ENCODE results near the gene DMBX1.
A peak's percentile ranks its signal among the peaks of the same experiment; 100 is the strongest.

DMBX1 gene

GRCh38 chr1:46486432-46487015 is 3.1 kb upstream of the DMBX1 start:
- DNase-seq: no peak
- H3K27me3 ChIP-seq (replicated peaks): peaks cover 89% of the 10 kb centered on the region
- H3K27ac ChIP-seq: no peak overlapping the region
- no peak for TF ChIP-seq CTCF (IDR thresholded peaks at IDR 0.05; ENCODE audit: low read depth, low read length, missing control alignments)
- in situ Hi-C loops (cut with HindIII; ENCODE audit: low pct_ligation_motif_present, low sequenced_read_pairs): no loop called here
- no peak overlapping the region for H3K4me3 ChIP-seq (ENCODE audit: low read depth, low read length)
- no peaks in the 10 kb centered on the region for H3K36me3 ChIP-seq (replicated peaks)

GRCh38 chr1:46487818-46488218 is 1.8 kb upstream of the DMBX1 start:
- peak; percentile 64 for TF ChIP-seq CTCF (IDR thresholded peaks at IDR 0.05; ENCODE audit: low read depth, low read length, missing control alignments)
- H3K4me3 ChIP-seq (ENCODE audit: low read depth, low read length): no peak overlapping the region
- no peak overlapping the region for H3K27ac ChIP-seq
- H3K36me3 ChIP-seq (replicated peaks): no peaks in the 10 kb centered on the region
- no peak for DNase-seq
- in situ Hi-C loops (cut with HindIII; ENCODE audit: low pct_ligation_motif_present, low sequenced_read_pairs): no loop called here
- peaks cover 94% of the 10 kb centered on the region for H3K27me3 ChIP-seq (replicated peaks)

GRCh38 chr1:46488343-46489168 is 1.1 kb upstream of the DMBX1 start:
- no peak for DNase-seq
- in situ Hi-C loops (cut with HindIII; ENCODE audit: low pct_ligation_motif_present, low sequenced_read_pairs): no loop called here
- TF ChIP-seq CTCF (IDR thresholded peaks at IDR 0.05; ENCODE audit: low read depth, low read length, missing control alignments): no peak
- Histone ChIP-seq H3K4me3 (ENCODE audit: low read depth, low read length) (no peak overlapping the region), H3K27ac (no peak overlapping the region), H3K36me3 (replicated peaks) (no peaks in the 10 kb centered on the region), H3K27me3 (replicated peaks) (peaks cover 95% of the 10 kb centered on the region)

GRCh38 chr1:46489169-46489637 is 433 bp upstream of the DMBX1 start:
- Histone ChIP-seq H3K36me3 (replicated peaks) (no peaks in the 10 kb centered on the region), H3K27ac (no peak overlapping the region), H3K27me3 (replicated peaks) (peaks cover 95% of the 10 kb centered on the region), H3K4me3 (ENCODE audit: low read depth, low read length) (no peak overlapping the region)
- in situ Hi-C loops (cut with HindIII; ENCODE audit: low pct_ligation_motif_present, low sequenced_read_pairs): no loop called here
- TF ChIP-seq CTCF (IDR thresholded peaks at IDR 0.05; ENCODE audit: low read depth, low read length, missing control alignments): no peak
- no peak for DNase-seq

GRCh38 chr1:46490406-46490655 is 695 bp downstream of the DMBX1 start:
- H3K27ac ChIP-seq: no peak overlapping the region
- in situ Hi-C loops (cut with HindIII; ENCODE audit: low pct_ligation_motif_present, low sequenced_read_pairs): no loop called here
- peaks cover 95% of the 10 kb centered on the region for H3K27me3 ChIP-seq (replicated peaks)
- DNase-seq: no peak
- TF ChIP-seq CTCF (IDR thresholded peaks at IDR 0.05; ENCODE audit: low read depth, low read length, missing control alignments): no peak
- H3K36me3 ChIP-seq (replicated peaks): no peaks in the 10 kb centered on the region
- H3K4me3 ChIP-seq (ENCODE audit: low read depth, low read length): no peak overlapping the region

All from brain microvascular endothelial cell (primary cell).